ENCODE data around the gene ATP9A. TPM values are rescaled to one million over a fixed set of nuclear protein-coding genes. Genes with fewer than 3 reads are reported as not detected.

The ATP9A gene
- polyA plus RNA-seq, 1 of the 3 experiments (the other 2 are of a cell fraction), result 11.0 TPM

GRCh38 chr20:51745804-51746203 is 22.4 kb downstream of the ATP9A start:
- 79% methylated on average over 3 of the region's 3 CpGs for WGBS (ENCODE audit: low lambda C conversion rate)
- CTCF ChIA-PET, result interaction anchor here (0.7 kb wide), 1 partner anchor 22 kb away, joined by 3 read pairs; no protein-coding TSS in a partner anchor
- no peak overlapping the region for H3K4me3 ChIP-seq (ENCODE audit: low read depth in 2 of 2, low read length in 1 of 2)
- peaks cover 16 to 18% of the 10 kb centered on the region in 2 experiments; a peak in 3 of 4 replicates for H3K4me1 ChIP-seq (ENCODE audit: control insufficient read depth in 1 of 2, insufficient read depth in 2 of 2, low read depth in 1 of 2, low read length in 1 of 2)
- H3K27me3 ChIP-seq (ENCODE audit: insufficient read depth), result no peaks in the 10 kb centered on the region
- peaks cover 59% of the 10 kb centered on the region for H3K79me2 ChIP-seq (ENCODE audit: insufficient read depth)
- no peaks in the 10 kb centered on the region for H3K9me3 ChIP-seq
- H3K36me3 ChIP-seq (replicated peaks in 1 of 2; ENCODE audit: control insufficient read depth in 1 of 2, insufficient read depth in 2 of 2, low read length in 1 of 2), result no peaks in the 10 kb centered on the region
- no peak for TF ChIP-seq TCF12 (IDR thresholded peaks at IDR 0.05)
- TF ChIP-seq MXI1 (IDR thresholded peaks at IDR 0.05; ENCODE audit: low read depth, low read length), result no peak
- TF ChIP-seq SMC3 (IDR thresholded peaks at IDR 0.05; ENCODE audit: low read depth, low read length), result no peak
- TF ChIP-seq CHD2 (IDR thresholded peaks at IDR 0.05; ENCODE audit: low read length, partially characterized antibody), result no peak
- TF ChIP-seq EP300 (IDR thresholded peaks at IDR 0.05; ENCODE audit: borderline replicate concordance in 1 of 2, low read depth in 1 of 2, low read length in 1 of 2), result no peak
- no peak for TF ChIP-seq REST (IDR thresholded peaks at IDR 0.05; ENCODE audit: low read depth, low read length)
- no peak overlapping the region for H3K27ac ChIP-seq (ENCODE audit: low read depth in 2 of 2, low read length in 1 of 2)
- H3K9ac ChIP-seq, result no peak overlapping the region
- no peak overlapping the region for H2AFZ ChIP-seq (ENCODE audit: low read depth)
- peaks cover 20% of the 10 kb centered on the region for H3F3A ChIP-seq (replicated peaks; ENCODE audit: insufficient read depth)
- POLR2A ChIA-PET, result interaction anchor here (0.6 kb wide), 1 partner anchor 168 kb away, joined by 4 read pairs; no protein-coding TSS in a partner anchor
- no peak for DNase-seq
- H4K20me1 ChIP-seq (ENCODE audit: insufficient read depth), result no peaks in the 10 kb centered on the region
- H3K4me2 ChIP-seq, result no peak overlapping the region
- H3K9me2 ChIP-seq, result no peaks in the 10 kb centered on the region

GRCh38 chr20:51740838-51741237 is 27.4 kb downstream of the ATP9A start:
- H3K9me2 ChIP-seq, result no peaks in the 10 kb centered on the region
- H3K4me3 ChIP-seq (ENCODE audit: low read depth in 2 of 2, low read length in 1 of 2), result no peak overlapping the region
- no peak overlapping the region for H3K9ac ChIP-seq
- no peak for TF ChIP-seq TAF1 (IDR thresholded peaks at IDR 0.05; ENCODE audit: borderline replicate concordance, low read depth, low read length)
- TF ChIP-seq TCF12 (IDR thresholded peaks at IDR 0.05), result no peak
- no peak for TF ChIP-seq TEAD4 (IDR thresholded peaks at IDR 0.05; ENCODE audit: borderline replicate concordance, insufficient read depth)
- no peak for TF ChIP-seq SMC3 (IDR thresholded peaks at IDR 0.05; ENCODE audit: low read depth, low read length)
- no peak for TF ChIP-seq USF1 (IDR thresholded peaks at IDR 0.05; ENCODE audit: borderline replicate concordance, low read depth)
- TF ChIP-seq FOXM1 (IDR thresholded peaks at IDR 0.05; ENCODE audit: low read depth), result no peak
- no peak for TF ChIP-seq NRF1 (IDR thresholded peaks at IDR 0.05; ENCODE audit: low read depth, low read length)
- TF ChIP-seq ELF1 (IDR thresholded peaks at IDR 0.05), result no peak
- no peak for TF ChIP-seq JUND (IDR thresholded peaks at IDR 0.05)
- TF ChIP-seq RXRA (IDR thresholded peaks at IDR 0.05; ENCODE audit: borderline replicate concordance, low read depth), result no peak
- no peak for TF ChIP-seq RCOR1 (IDR thresholded peaks at IDR 0.05; ENCODE audit: low read length)
- TF ChIP-seq YY1 (IDR thresholded peaks at IDR 0.05; ENCODE audit: low read depth), result no peak
- no peak for TF ChIP-seq RFX5 (IDR thresholded peaks at IDR 0.05; ENCODE audit: low read length)
- no peak for TF ChIP-seq CTCF (IDR thresholded peaks at IDR 0.05)
- TF ChIP-seq REST (IDR thresholded peaks at IDR 0.05; ENCODE audit: low read depth, low read length), result no peak
- no peak for TF ChIP-seq RAD21 (IDR thresholded peaks at IDR 0.05; ENCODE audit: low read length)
- no peak overlapping the region for H2AFZ ChIP-seq (ENCODE audit: low read depth)
- POLR2A ChIA-PET, result no interaction called here
- H4K20me1 ChIP-seq (ENCODE audit: insufficient read depth), result no peaks in the 10 kb centered on the region
- H3K27me3 ChIP-seq (ENCODE audit: insufficient read depth), result no peaks in the 10 kb centered on the region
- H3K4me1 ChIP-seq (ENCODE audit: control insufficient read depth in 1 of 2, insufficient read depth in 2 of 2, low read depth in 1 of 2, low read length in 1 of 2), result peaks cover 8 to 12% of the 10 kb centered on the region in 2 experiments; a peak in 3 of 4 replicates
- WGBS (ENCODE audit: low lambda C conversion rate), result 94% methylated on average over 3 of the region's 3 CpGs
- CTCF ChIA-PET, result no interaction called here
- peaks cover 3% of the 10 kb centered on the region for H3F3A ChIP-seq (replicated peaks; ENCODE audit: insufficient read depth)
- no peaks in the 10 kb centered on the region for H3K9me3 ChIP-seq
- DNase-seq, result no peak
- H3K27ac ChIP-seq (ENCODE audit: low read depth in 2 of 2, low read length in 1 of 2), result no peak overlapping the region
- H3K36me3 ChIP-seq (replicated peaks in 1 of 2; ENCODE audit: control insufficient read depth in 1 of 2, insufficient read depth in 2 of 2, low read length in 1 of 2), result no peaks in the 10 kb centered on the region
- H3K4me2 ChIP-seq, result no peak overlapping the region
- H3K79me2 ChIP-seq (ENCODE audit: insufficient read depth), result peaks cover 32% of the 10 kb centered on the region
